GM12878 (cell line): ENCODE measurements around the gene SNX19. TPM values are rescaled to one million over a fixed set of nuclear protein-coding genes. Genes with fewer than 3 reads are reported as not detected.

Source experiments
- ATAC-seq: fragments of 200-7000 bp; cut with Tn5 transposase; 3 replicates; pipeline ENCODE4 v1.9.1; 2020; ENCODE audit warnings: mild to moderate bottlenecking, moderate library complexity
- BruUV-seq: library from RNA; stranded (reverse); fragments of 400-500 nt; replicated peaks from 2 replicates; lab custom pipeline; 2021; lab: Mats Ljungman, UMichigan
- CTCF ChIA-PET: fragments of 300-600 bp; sonication (Branson Sonifier 250); formaldehyde crosslinking; extraction: SDS; loops from one replicate; lab custom pipeline; 2021; ENCODE audit warnings: inconsistent platforms; lab: Yijun Ruan, JAX
- POLR2A ChIA-PET: fragments of 350-600 bp; formaldehyde crosslinking; extraction: SDS; loops from one replicate; lab custom pipeline; 2021; ENCODE audit warnings: inconsistent platforms; lab: Charles Lee
- RAD21 ChIA-PET: fragments of 300-600 bp; sonication (Branson Sonifier 250); formaldehyde crosslinking; loops from one replicate; lab custom pipeline; 2023; ENCODE audit warnings: antibody characterized with exemption; ENCODE audit not compliant: unreplicated experiment; lab: Charles Lee
- SMC1A ChIA-PET: fragments of 300-600 bp; sonication (Branson Sonifier 250); formaldehyde crosslinking; loops from one replicate; lab custom pipeline; 2023; ENCODE audit not compliant: unreplicated experiment, uncharacterized antibody; lab: Charles Lee
- DNase-seq: peaks from one replicate; pipeline ENCODE4 v3.0.0-alpha.2; 2011; ENCODE audit warnings: low read depth, low spot score
- FAIRE-seq: peaks from 3 replicates; lab custom pipeline; 2011; peaks lifted over from hg19 to GRCh38; lab: Jason Lieb, UNC
- H2AFZ ChIP-seq: 2 replicates; pipeline ENCODE4 v1.6.0; 2011; ENCODE audit warnings: low read depth, low read length, control low read depth; ENCODE audit not compliant: control insufficient read depth
- H3K27ac ChIP-seq: 2 replicates; pipeline ENCODE4 v1.5.1; 2011; ENCODE audit warnings: control low read depth; ENCODE audit not compliant: control insufficient read depth, insufficient read depth
- H3K27me3 ChIP-seq, 2 experiments: replicated peaks in 1 of 2; 2 replicates each; pipeline versions ENCODE4 v1.6.0 to v1.6.1; 2011; ENCODE audit warnings: low read length in 1 of 2; ENCODE audit not compliant: control insufficient read depth in 2 of 2, insufficient read depth in 2 of 2
- H3K36me3 ChIP-seq, 2 experiments: 2 replicates each; pipeline ENCODE4 v1.5.1; 2011; ENCODE audit warnings: low read length in 1 of 2; ENCODE audit not compliant: control insufficient read depth in 2 of 2, insufficient read depth in 2 of 2
- H3K4me1 ChIP-seq: 2 replicates; pipeline ENCODE4 v1.6.1; 2011; ENCODE audit warnings: mild to moderate bottlenecking, low read length, moderate library complexity, mixed read lengths; ENCODE audit not compliant: control insufficient read depth, insufficient read depth
- H3K4me2 ChIP-seq: 2 replicates; pipeline ENCODE4 v1.6.0; 2011; ENCODE audit warnings: control low read depth; ENCODE audit not compliant: control insufficient read depth, insufficient read depth
- H3K4me3 ChIP-seq: fragments of 200-600 bp; sonication (generic); 2 replicates; pipeline ENCODE4 v1.5.1; 2016
- H3K79me2 ChIP-seq: 2 replicates; pipeline ENCODE4 v1.6.0; 2011; ENCODE audit warnings: low read length; ENCODE audit not compliant: control insufficient read depth, insufficient read depth
- H3K9ac ChIP-seq: 2 replicates; pipeline ENCODE4 v1.8.0; 2011; ENCODE audit warnings: low read length, control low read depth, mixed read lengths; ENCODE audit not compliant: control insufficient read depth, insufficient read depth
- H3K9me3 ChIP-seq: replicated peaks from 3 replicates; pipeline ENCODE4 v1.5.1; 2011; ENCODE audit warnings: mild to moderate bottlenecking, low read length; ENCODE audit not compliant: control insufficient read depth, insufficient read depth
- H4K20me1 ChIP-seq: 2 replicates; pipeline ENCODE4 v1.6.0; 2011; ENCODE audit not compliant: control insufficient read depth, insufficient read depth
- BRCA1 ChIP-seq: IDR thresholded peaks from 2 replicates; pipeline ENCODE4 v1.6.1; 2011; ENCODE audit warnings: low read depth, low read length, improper control_type of control experiment
- CBX5 ChIP-seq: sonication (generic); IDR thresholded peaks from 2 replicates; pipeline ENCODE4 v1.6.1; 2016; ENCODE audit warnings: low read depth, moderate library complexity, mild to moderate bottlenecking, inconsistent platforms
- CHD2 ChIP-seq: IDR thresholded peaks from 2 replicates; pipeline ENCODE4 v1.6.1; 2011; ENCODE audit warnings: low read depth, low read length, improper control_type of control experiment, borderline replicate concordance
- GATAD2B ChIP-seq: fragments of 450-650 bp; conservative IDR thresholded peaks from 2 replicates; pipeline ENCODE4 v1.6.1; 2017; ENCODE audit warnings: low read depth, mild to moderate bottlenecking, moderate library complexity
- MYC ChIP-seq: IDR thresholded peaks from 2 replicates; pipeline ENCODE4 v1.6.1; 2011; ENCODE audit warnings: mild to moderate bottlenecking, low read length, moderate library complexity, inconsistent platforms; ENCODE audit not compliant: insufficient read depth, insufficient replicate concordance, insufficient read length, severe bottlenecking
- NFXL1 ChIP-seq: fragments of 450-650 bp; IDR thresholded peaks from 2 replicates; pipeline ENCODE4 v1.6.1; 2017; ENCODE audit warnings: antibody characterized with exemption, mild to moderate bottlenecking, borderline replicate concordance
- RUNX3 ChIP-seq: IDR thresholded peaks from 2 replicates; pipeline ENCODE4 v1.6.1; 2012; ENCODE audit warnings: low read length, inconsistent platforms
- SIN3A ChIP-seq: IDR thresholded peaks from 2 replicates; pipeline ENCODE4 v1.6.1; 2012; ENCODE audit warnings: low read depth, low read length, improper control_type of control experiment
- SMAD5 ChIP-seq: IDR thresholded peaks from 2 replicates; pipeline ENCODE4 v1.6.1; 2016; ENCODE audit warnings: antibody characterized with exemption, low read depth
- SMC3 ChIP-seq: IDR thresholded peaks from 2 replicates; pipeline ENCODE4 v1.6.1; 2011; ENCODE audit warnings: low read length, improper control_type of control experiment, borderline replicate concordance
- SRF ChIP-seq, 2 experiments: IDR thresholded peaks; 2 replicates each; pipeline ENCODE4 v1.6.1; 2011; ENCODE audit warnings: low read depth in 2 of 2, low read length in 2 of 2, mild to moderate bottlenecking in 1 of 2, moderate library complexity in 1 of 2
- SUZ12 ChIP-seq: fragments of 200-600 bp; sonication (generic); IDR thresholded peaks from one replicate; pipeline ENCODE4 v1.6.1; 2018; ENCODE audit warnings: antibody characterized with exemption, mild to moderate bottlenecking; ENCODE audit not compliant: unreplicated experiment
- TARDBP ChIP-seq: IDR thresholded peaks from 2 replicates; pipeline ENCODE4 v1.6.1; 2016; ENCODE audit warnings: borderline replicate concordance
- TBL1XR1 ChIP-seq: IDR thresholded peaks from 2 replicates; pipeline ENCODE4 v1.6.1; 2012; ENCODE audit warnings: low read depth, low read length, improper control_type of control experiment
- ZNF274 ChIP-seq: IDR thresholded peaks from one replicate; pipeline ENCODE4 v1.8.0; 2011; ENCODE audit not compliant: insufficient read length, insufficient read depth
- WGBS: methylation state at CpG from one replicate; pipeline ENCODE4 v1.1.6; 2016; ENCODE audit warnings: low lambda C conversion rate; ENCODE audit not compliant: insufficient replicate concordance, insufficient coverage; ENCODE audit errors: missing lambda C conversion rate; 5-methylcytosine and 5-hydroxymethylcytosine counted together
- in situ Hi-C: fragments of 300-500 bp; cut with MboI; formaldehyde crosslinking; loops from 9 replicates; pipeline ENCODE4 v1.14.3; 2018; ENCODE audit warnings: mixed read lengths
- intact Hi-C: fragments of 100-400 bp; cut with micrococcal nuclease; formaldehyde crosslinking; loops from one replicate; pipeline ENCODE4 v1.14.2; 2022; ENCODE audit not compliant: unreplicated experiment
- polyA plus RNA-seq, 11 experiments: library from polyadenylated mRNA; depleted of rRNA in 4 of 11; unstranded in 6 of 11; stranded (reverse) in 5 of 11; fragments of >200 nt; fragmentation: Nextera tagmentation in 4 of 11; fragmentation: Illumina TruSeq in 1 of 11; extraction: Ambion mirVana in 4 of 11; extraction: Trizol in 1 of 11; gene quantifications; 1 replicate in 1 of 11; 2 replicates in 10 of 11; pipeline versions ENCODE4 v1.2.1 to v1.2.3, GENCODE V29; 2011 to 2016; ENCODE audit warnings: inconsistent platforms in 2 of 11, missing spikeins in 2 of 11, low read depth in 1 of 11
- total RNA-seq, 4 experiments: library from RNA; depleted of rRNA in 3 of 4; stranded (reverse); fragments of >200 nt in 3 of 4; fragmentation: Illumina TruSeq in 1 of 4; extraction: Trizol in 1 of 4; gene quantifications; 2 replicates each; pipeline versions ENCODE4 v1.2.1 to v1.2.3, GENCODE V29; 2013 to 2021
- TF ChIP-seq, protein P1 (sequence below): IDR thresholded peaks from 2 replicates; pipeline ENCODE4 v1.6.1; 2011; ENCODE audit warnings: low read depth, low read length, improper control_type of control experiment, borderline replicate concordance
- TF ChIP-seq, protein P2 (sequence below): fragments of 450-650 bp; formaldehyde crosslinking; IDR thresholded peaks from 2 replicates; pipeline ENCODE4 v1.5.0; 2022; ENCODE audit warnings: mild to moderate bottlenecking, missing genetic modification characterization

SNX19 gene
- total and polyA plus RNA-seq, 10 of the 15 experiments (the other 5 are each of a cell fraction or from before 2014, with no cell fraction given) = 3.0 to 46.9 (median 30.4) TPM

DNA sequence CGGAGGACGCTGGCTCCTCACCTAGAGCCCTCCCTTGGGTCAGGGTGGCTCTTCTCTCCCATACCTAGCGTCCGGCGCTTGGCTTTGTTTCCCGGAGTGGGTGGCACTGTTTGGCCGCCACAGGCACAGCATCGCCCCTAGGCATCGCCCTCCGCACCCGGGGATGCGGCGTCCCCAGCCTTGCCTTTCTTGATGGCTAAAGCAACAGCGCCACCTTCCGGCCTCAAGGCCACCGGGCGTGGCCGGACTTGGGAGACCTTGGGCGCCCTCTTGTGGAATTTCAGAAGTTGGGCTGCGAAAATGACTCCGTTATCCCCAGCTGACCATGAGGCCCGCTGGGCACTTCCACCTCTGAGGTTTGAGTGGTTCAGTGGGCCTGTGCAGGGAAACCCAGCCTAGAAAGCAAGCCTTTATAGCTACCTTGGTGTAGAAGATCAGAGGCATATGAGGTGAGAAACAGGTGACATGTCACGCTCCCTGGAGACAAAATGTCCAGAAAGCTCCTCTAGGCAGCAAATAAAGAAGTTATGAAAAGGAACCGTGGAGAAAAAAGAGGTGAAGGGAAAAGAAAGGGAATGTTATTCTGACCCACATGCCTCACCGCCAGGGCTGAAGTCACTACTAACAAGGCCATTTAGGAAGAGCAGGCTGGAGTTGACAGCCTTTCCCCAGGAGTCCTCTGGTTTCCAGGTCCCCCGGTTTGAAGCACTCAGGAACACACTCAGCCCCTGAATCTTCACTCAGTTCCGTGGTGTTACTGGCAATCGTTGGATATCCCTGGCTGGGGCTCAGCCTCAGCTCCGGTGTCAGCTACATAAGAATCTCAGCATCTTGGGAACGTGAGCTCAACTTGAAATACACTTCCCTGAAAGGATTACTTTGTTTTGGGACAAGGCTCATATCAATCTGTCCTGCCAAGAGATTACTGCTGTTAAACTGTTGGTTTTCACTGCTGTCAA lies 54.1 kb downstream of the SNX19 start:
- H3K4me2 ChIP-seq = no peak overlapping the region
- H3K9ac ChIP-seq = no peak overlapping the region
- DNase-seq = no peak
- intact Hi-C loops (loop anchor here (1.0 to 2.0 kb wide), 2 partner anchors 427 to 649 kb away; no protein-coding TSS in a partner anchor), in situ Hi-C loops (loop anchor here (5.0 to 10.0 kb wide), 2 partner anchors 427 to 655 kb away; no protein-coding TSS in a partner anchor)
- WGBS = 18% methylated on average over 30 of the region's 30 CpGs
- FAIRE-seq = peak; percentile 98
- H3K4me3 ChIP-seq = no peak overlapping the region
- H3K36me3 ChIP-seq = no peaks in the 10 kb centered on the region
- peak; percentile 96 for ATAC-seq
- H3K4me1 ChIP-seq = no peaks in the 10 kb centered on the region
- no peak overlapping the region for H3K27ac ChIP-seq
- POLR2A ChIA-PET = no interaction called here
- CTCF ChIA-PET = interaction anchor here (0.6 to 11.8 kb wide), 58 partner anchors 8 to 812 kb away, joined by 3 to 295 read pairs (median 4); partner anchors contain the start of gene ADAMTS15
- SMC1A ChIA-PET = interaction anchor here (0.6 to 8.1 kb wide), 27 partner anchors 8 to 984 kb away, joined by 3 to 177 read pairs (median 3); no protein-coding TSS in a partner anchor
- no TSS peak for BruUV-seq
- H2AFZ ChIP-seq = no peak overlapping the region
- H3K79me2 ChIP-seq = no peaks in the 10 kb centered on the region
- no peaks in the 10 kb centered on the region for H3K27me3 ChIP-seq
- H3K9me3 ChIP-seq = no peaks in the 10 kb centered on the region
- RAD21 ChIA-PET = interaction anchor here (0.6 to 8.5 kb wide), 16 partner anchors 13 to 649 kb away, joined by 3 to 132 read pairs (median 4); partner anchors contain the start of gene ADAMTS8
- no peaks in the 10 kb centered on the region for H4K20me1 ChIP-seq
- TF ChIP-seq SUZ12 (no peak), TARDBP (no peak), SIN3A (no peak), CHD2 (no peak), CBX5 (no peak), ZNF274 (no peak), TBL1XR1 (peak; percentile 63; the same call in 1 of the 2 replicates), MYC (no peak), BRCA1 (no peak), SRF (IDR thresholded peaks at IDR 0.05; ENCODE audit: low read depth in 2 of 2, low read length in 2 of 2) (0 out of 4 replicates have a peak, but pooled peaks of 1 of the 2 experiments have one; percentile 17), GATAD2B (0 out of 2 replicates have a peak, but pooled peaks have one; percentile 35), SMAD5 (no peak), SMC3 (peak; percentile 100), RUNX3 (peak; percentile 31; the same call in 1 of the 2 replicates), NFXL1 (no peak)
- TF ChIP-seq, protein P1, sequence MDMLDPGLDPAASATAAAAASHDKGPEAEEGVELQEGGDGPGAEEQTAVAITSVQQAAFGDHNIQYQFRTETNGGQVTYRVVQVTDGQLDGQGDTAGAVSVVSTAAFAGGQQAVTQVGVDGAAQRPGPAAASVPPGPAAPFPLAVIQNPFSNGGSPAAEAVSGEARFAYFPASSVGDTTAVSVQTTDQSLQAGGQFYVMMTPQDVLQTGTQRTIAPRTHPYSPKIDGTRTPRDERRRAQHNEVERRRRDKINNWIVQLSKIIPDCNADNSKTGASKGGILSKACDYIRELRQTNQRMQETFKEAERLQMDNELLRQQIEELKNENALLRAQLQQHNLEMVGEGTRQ = no peak
- TF ChIP-seq, protein P2, sequence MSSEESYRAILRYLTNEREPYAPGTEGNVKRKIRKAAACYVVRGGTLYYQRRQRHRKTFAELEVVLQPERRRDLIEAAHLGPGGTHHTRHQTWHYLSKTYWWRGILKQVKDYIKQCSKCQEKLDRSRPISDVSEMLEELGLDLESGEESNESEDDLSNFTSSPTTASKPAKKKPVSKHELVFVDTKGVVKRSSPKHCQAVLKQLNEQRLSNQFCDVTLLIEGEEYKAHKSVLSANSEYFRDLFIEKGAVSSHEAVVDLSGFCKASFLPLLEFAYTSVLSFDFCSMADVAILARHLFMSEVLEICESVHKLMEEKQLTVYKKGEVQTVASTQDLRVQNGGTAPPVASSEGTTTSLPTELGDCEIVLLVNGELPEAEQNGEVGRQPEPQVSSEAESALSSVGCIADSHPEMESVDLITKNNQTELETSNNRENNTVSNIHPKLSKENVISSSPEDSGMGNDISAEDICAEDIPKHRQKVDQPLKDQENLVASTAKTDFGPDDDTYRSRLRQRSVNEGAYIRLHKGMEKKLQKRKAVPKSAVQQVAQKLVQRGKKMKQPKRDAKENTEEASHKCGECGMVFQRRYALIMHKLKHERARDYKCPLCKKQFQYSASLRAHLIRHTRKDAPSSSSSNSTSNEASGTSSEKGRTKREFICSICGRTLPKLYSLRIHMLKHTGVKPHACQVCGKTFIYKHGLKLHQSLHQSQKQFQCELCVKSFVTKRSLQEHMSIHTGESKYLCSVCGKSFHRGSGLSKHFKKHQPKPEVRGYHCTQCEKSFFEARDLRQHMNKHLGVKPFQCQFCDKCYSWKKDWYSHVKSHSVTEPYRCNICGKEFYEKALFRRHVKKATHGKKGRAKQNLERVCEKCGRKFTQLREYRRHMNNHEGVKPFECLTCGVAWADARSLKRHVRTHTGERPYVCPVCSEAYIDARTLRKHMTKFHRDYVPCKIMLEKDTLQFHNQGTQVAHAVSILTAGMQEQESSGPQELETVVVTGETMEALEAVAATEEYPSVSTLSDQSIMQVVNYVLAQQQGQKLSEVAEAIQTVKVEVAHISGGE (CRISPR knock-in tag) = no peak
